Measurements from ENCODE around the gene TMEM26.

The TMEM26 gene

DNA sequence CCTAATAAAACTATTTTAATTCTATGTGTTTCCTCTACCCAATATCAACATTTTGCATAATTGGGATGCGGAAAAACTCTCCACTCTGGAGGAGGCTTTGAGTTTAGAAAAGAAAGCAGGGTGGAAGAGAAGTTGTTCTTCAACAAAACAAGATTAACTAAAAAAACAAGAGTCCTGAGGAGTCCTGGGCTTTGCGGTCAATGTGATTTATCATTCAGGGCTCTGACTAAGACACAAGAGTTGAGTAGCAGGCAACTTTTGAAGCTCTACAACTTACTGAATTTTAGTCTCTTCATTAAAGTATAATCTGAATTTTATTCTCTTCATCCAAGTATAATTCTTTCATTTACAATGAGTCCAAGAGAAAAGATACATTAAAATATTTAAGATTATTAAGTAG, 18.3 kb upstream of the TMEM26 start:
- Mint-ChIP-seq H3K36me3 (no peaks in the 10 kb centered on the region), H3K4me3 (no peak overlapping the region), H3K27ac (no peak overlapping the region), H3K4me1 (no peaks in the 10 kb centered on the region), H3K27me3 (peaks cover 7 to 21% of the 10 kb centered on the region in 2 donors), H3K9me3 (no peaks in the 10 kb centered on the region)
- no peak for DNase-seq
- ATAC-seq (replicated peaks) = no peak

DNA sequence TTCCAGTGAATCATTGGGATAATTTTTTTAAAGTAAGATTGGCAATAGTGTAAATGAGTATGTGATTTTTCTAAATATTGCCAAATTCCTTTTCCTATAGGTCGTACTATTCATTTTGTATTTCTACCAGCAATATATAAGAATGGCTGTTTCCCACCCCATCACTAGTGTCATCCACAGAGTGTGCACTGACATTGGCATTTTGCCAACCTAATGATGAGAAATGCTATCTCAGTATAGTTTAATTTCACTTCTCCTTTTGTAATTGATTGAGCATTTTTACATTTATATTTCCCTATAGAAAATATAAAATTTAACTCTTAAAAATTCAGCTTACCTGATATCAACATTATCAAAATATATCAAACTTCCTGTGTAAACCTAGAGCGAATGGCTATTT, 17.6 kb upstream of the TMEM26 start:
- no peak for DNase-seq
- no peaks in the 10 kb centered on the region for H3K9me3 Mint-ChIP-seq
- H3K4me1 Mint-ChIP-seq = no peaks in the 10 kb centered on the region
- no peak for ATAC-seq (replicated peaks)
- H3K4me3 Mint-ChIP-seq = no peak overlapping the region
- peaks cover 7 to 17% of the 10 kb centered on the region in 2 donors for H3K27me3 Mint-ChIP-seq
- no peak overlapping the region for H3K27ac Mint-ChIP-seq
- no peaks in the 10 kb centered on the region for H3K36me3 Mint-ChIP-seq

DNA sequence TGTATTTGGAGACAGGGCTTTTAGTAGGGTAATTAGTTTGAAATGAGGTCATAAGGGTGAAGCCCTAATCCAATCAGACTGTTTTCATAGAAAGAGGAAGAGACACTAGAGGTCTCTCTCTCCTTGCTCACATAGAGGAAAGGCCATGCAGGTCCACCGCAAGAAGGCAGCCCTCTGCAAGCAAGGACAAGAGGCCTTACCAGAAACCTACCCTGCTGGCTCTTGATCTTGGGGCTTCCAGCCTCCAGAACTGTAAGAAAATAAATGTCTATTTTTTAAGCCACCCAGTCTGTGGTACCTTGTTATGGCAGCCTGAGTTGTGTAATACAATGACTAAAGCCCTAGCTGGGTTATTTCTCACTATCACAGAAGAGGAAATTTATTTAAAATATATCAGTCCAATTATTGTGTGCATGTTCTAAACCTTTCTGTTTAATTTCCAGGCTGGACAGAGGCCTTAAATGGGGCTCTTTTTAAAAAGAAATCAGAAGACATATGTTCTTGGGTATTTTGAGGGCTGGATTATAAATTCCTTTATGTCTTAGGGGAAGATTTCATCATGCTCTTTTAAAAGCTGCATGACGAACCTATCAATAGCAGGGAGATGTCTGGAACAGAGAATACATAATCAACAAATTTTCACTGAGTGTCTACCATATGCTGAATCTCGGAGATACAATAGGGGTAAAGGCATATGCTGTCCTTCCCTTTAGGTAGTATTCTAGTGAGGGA, 12.9 kb upstream of the TMEM26 start:
- ATAC-seq (replicated peaks) = peak in 1 of 2 donors; percentile 49
- Mint-ChIP-seq H3K27me3 (peaks cover under 1 to 5% of the 10 kb centered on the region in 2 donors), H3K4me1 (no peaks in the 10 kb centered on the region), H3K4me3 (no peak overlapping the region), H3K27ac (no peak overlapping the region), H3K36me3 (no peaks in the 10 kb centered on the region), H3K9me3 (peaks cover 2 to 4% of the 10 kb centered on the region in 2 donors)
- no peak for DNase-seq

DNA sequence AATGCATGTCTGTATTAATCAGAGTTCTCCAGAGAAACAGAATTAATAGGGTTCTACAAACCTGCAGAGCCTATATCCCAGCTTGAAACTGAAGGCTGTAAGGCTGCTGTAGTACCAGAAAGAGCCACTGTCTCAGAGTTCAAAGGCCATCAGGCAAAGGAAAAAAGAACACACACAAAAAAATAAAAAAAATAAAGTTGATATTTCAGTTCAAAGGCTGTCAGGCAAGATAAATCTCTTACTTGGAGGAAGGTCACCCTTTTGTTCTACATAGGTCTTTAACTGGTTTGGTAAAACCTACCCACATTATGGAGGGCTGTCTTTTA, 12.0 kb upstream of the TMEM26 start:
- Mint-ChIP-seq H3K4me3 (no peak overlapping the region), H3K27me3 (peaks cover 5 to 6% of the 10 kb centered on the region in 2 donors), H3K27ac (no peak overlapping the region), H3K9me3 (peaks cover 4% of the 10 kb centered on the region in 2 donors), H3K4me1 (no peaks in the 10 kb centered on the region), H3K36me3 (no peaks in the 10 kb centered on the region)
- no peak for ATAC-seq (replicated peaks)
- DNase-seq = no peak

DNA sequence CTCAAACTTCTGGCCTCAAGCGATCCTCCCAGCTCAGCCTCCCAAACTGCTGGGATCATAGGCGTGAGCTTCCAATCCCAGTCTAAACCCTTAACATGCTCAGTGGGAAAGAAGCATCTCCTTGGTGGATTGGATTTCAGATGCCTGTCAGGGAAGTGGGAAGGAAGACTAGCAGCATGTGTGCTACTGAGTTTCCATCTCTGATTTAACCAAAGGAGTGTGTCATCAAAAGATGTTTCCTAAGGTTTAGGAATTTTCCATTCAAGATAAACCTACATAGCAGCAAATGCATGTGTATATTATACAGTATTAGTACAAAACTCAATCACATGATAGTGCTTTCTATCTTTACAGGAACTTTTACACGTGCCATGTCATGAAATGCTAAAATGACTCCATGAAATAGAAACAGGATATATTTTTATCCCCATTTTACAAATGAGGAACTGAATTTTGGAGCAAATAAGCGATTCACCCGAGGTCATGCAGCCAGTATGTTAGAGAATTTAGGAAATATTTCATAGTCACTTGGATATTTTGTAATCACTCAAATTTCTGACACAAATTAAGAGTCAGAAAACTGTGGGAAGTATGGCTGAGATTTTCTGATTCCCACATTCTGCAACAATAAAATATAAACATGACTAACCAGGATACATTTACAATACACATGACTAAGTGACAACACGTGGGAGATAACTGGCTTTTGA, 11.4 kb upstream of the TMEM26 start:
- DNase-seq = no peak
- Mint-ChIP-seq H3K27me3 (peaks cover 5 to 6% of the 10 kb centered on the region in 2 donors), H3K4me1 (no peaks in the 10 kb centered on the region), H3K4me3 (no peak overlapping the region), H3K36me3 (no peaks in the 10 kb centered on the region), H3K9me3 (peaks cover 4% of the 10 kb centered on the region in 2 donors), H3K27ac (no peak overlapping the region)
- no peak for ATAC-seq (replicated peaks)

DNA sequence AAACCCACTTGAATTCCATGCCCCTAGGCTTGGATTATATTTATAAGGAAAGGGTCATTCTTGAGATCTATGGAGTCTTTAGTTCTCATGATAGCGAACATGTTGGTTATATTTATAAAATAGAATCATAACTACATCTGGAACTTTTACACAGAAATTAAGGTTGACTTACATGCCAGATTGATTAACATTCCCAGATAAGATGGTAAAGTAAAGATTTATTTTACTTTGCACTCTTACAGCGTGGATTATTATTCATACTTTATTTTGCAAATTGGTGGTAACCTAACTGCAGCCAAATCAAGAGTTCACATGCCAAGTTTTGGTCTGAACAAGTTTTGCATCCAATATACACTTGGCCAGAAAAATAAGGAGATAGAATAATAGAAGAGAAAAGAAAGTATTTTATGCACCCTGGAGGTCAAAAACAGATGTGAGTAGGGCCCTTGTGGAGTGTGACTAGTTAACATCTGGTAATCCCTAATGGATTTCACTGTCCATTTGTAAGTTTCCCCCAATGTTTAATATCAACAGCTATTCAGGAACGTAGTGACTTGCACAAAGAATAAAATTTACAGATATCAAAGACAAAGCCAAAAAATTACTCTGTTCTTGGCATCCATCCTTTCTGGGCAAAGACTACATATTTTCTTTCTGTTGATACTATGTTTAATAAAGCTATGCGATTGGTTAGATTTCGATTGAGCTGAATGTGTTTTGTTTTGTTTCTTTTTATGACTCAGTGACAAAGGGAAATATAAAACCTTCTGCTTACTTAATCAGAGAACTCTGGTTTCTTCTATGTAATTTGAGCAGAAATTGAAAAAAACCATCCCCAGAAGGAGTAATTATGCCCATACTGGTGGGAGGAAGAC, 10.1 kb upstream of the TMEM26 start:
- no peaks in the 10 kb centered on the region for H3K36me3 Mint-ChIP-seq
- DNase-seq = no peak

DNA sequence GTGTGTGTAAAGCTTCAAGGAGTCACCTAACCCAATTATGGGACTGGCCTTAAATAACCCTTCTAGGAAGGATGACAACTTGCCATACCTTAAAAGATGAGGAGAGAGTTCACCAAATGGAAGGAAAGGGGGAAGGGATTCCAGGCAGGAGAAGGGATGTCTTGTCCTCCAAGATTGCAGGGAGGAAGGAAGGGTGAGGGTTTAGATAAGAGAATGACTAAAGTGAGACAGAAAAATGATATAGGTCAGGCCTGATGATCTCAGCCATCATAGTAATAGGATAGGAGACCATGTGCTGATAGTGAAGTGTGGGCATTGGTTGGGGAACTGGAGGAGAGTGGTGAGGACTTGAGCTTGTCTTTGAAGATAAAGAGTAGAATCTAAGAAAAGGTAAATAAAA, 7.7 kb upstream of the TMEM26 start:
- no peaks in the 10 kb centered on the region for H3K36me3 Mint-ChIP-seq
- no peak overlapping the region for H3K27ac Mint-ChIP-seq

More for the DNA sequence above, 10.1 kb upstream of the TMEM26 start:
- ATAC-seq (replicated peaks) = no peak
- Mint-ChIP-seq H3K27me3 (peaks cover 0 to 6% of the 10 kb centered on the region in 2 donors), H3K4me3 (no peak overlapping the region), H3K4me1 (no peaks in the 10 kb centered on the region), H3K27ac (no peak overlapping the region), H3K9me3 (peaks cover 4% of the 10 kb centered on the region in 2 donors)

DNA sequence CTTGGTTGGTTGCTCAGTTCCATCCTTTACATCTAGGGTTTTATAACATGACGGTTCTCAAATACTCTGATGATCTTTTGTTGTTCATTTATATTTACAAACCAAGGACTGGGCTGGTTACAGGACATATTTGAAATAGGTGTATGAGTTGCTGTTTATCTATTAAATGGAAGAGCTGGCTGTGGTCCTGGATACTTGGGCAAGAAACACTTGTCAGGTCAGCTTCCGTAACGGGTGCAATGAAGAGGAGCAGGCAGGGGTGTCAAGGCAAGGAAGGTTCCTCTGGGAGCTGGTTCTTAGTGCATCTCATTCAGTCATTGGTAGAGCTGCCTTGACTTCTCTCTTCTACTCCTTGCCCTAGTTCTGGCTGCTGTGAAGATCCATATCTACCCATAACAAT, 4.8 kb upstream of the TMEM26 start:
- Mint-ChIP-seq H3K4me3 (no peak overlapping the region), H3K4me1 (peaks cover under 1 to 5% of the 10 kb centered on the region in 2 donors), H3K27ac (no peak overlapping the region), H3K9me3 (peaks cover 4% of the 10 kb centered on the region in 2 donors), H3K27me3 (peaks cover 31 to 36% of the 10 kb centered on the region in 2 donors), H3K36me3 (no peaks in the 10 kb centered on the region)
- DNase-seq (no peak), ATAC-seq (replicated peaks) (no peak)

More for the DNA sequence above, 7.7 kb upstream of the TMEM26 start:
- DNase-seq (no peak), ATAC-seq (replicated peaks) (no peak)
- Mint-ChIP-seq H3K9me3 (peaks cover 4% of the 10 kb centered on the region in 2 donors), H3K4me3 (no peak overlapping the region), H3K4me1 (no peaks in the 10 kb centered on the region), H3K27me3 (peaks cover 8 to 17% of the 10 kb centered on the region in 2 donors)

DNA sequence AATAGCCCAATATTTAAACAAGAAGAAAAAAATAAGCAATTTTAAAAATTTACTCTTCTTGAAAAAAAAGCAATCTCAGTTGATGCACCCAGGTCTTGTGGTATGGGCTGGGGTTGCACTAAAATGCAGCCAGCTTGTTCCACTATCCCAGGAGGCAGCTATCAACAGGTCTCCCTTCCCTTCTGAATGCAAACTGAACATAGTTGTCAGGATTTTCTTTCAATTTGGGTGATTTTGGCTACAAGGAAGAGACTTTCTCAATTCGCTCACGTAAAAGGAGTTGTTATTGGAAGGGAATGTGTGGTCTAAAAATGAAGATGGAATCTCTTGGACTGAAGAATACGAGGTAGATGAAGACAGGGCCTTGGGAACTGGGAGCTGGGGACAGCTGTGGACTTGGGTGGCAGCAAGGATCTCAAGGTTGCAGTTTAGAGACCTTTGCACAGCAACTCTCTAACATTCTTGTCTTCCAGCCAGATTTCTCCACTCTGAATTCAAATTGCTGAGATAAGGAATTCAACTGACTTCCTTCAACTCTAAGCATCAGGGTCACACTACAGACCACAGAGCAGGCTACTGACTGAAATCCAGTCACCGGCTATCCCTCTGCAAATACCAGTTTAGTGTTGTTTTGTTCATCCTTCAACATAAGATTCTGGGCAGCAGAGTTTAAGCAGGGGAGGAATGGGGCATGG, 3.1 kb upstream of the TMEM26 start:
- H3K27me3 Mint-ChIP-seq = peaks cover 46 to 51% of the 10 kb centered on the region in 2 donors

DNA sequence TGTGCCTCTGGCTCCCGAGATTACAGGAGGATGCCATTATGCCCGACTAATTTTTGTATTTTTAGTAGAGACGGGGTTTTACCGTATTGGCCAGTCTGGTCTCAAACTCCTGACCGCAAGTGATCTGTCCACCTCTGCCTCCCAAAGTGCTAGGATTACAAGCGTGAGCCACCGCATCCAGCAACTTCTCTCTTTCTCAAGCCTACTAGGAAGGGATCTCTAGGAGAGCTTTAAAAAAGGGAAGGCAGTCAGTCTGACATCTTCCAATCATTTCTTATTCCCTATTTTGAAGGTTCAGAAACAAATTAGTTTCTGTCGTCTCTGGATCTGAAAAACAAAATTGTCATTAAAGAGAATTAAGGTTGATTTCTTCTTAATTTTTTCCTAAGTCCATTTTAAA, 2.5 kb upstream of the TMEM26 start:
- ATAC-seq (replicated peaks) (no peak), DNase-seq (no peak)
- Mint-ChIP-seq H3K9me3 (peaks cover 0 to under 1% of the 10 kb centered on the region in 2 donors), H3K27me3 (peaks cover 51% of the 10 kb centered on the region in 2 donors), H3K4me1 (peaks cover 5 to 15% of the 10 kb centered on the region in 2 donors), H3K4me3 (no peak overlapping the region), H3K27ac (no peak overlapping the region), H3K36me3 (no peaks in the 10 kb centered on the region)

More for the DNA sequence above, 3.1 kb upstream of the TMEM26 start:
- no peak overlapping the region for H3K4me3 Mint-ChIP-seq
- peaks cover 5 to 15% of the 10 kb centered on the region in 2 donors for H3K4me1 Mint-ChIP-seq
- no peak for DNase-seq
- H3K9me3 Mint-ChIP-seq = peaks cover 2 to 3% of the 10 kb centered on the region in 2 donors
- ATAC-seq (replicated peaks) = no peak
- no peaks in the 10 kb centered on the region for H3K36me3 Mint-ChIP-seq
- H3K27ac Mint-ChIP-seq = no peak overlapping the region

DNA sequence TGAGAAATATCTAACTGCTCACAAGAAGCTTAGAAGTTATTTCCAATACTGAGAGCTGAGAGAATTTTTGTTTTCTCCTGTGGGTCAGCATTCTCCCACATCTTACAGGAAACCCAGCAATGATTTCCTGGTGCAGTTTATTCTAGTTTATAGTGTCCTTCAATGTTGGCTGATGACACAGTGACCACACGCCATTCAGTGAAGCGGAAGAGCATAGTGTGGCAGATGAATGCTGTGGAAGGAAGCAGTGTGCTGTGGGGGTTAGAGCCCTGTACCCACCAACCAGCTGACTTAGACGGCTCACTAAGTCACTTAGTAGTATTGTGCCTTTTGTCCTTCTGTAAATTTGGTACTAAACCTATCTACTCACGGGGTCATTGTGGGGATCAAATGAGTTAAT, 1.4 kb upstream of the TMEM26 start:
- Mint-ChIP-seq H3K4me3 (no peak overlapping the region), H3K9me3 (no peaks in the 10 kb centered on the region), H3K27me3 (peaks cover 50 to 51% of the 10 kb centered on the region in 2 donors), H3K36me3 (no peaks in the 10 kb centered on the region), H3K4me1 (peaks cover 5 to 15% of the 10 kb centered on the region in 2 donors), H3K27ac (no peak overlapping the region)
- no peak for DNase-seq
- ATAC-seq (replicated peaks) = no peak

DNA sequence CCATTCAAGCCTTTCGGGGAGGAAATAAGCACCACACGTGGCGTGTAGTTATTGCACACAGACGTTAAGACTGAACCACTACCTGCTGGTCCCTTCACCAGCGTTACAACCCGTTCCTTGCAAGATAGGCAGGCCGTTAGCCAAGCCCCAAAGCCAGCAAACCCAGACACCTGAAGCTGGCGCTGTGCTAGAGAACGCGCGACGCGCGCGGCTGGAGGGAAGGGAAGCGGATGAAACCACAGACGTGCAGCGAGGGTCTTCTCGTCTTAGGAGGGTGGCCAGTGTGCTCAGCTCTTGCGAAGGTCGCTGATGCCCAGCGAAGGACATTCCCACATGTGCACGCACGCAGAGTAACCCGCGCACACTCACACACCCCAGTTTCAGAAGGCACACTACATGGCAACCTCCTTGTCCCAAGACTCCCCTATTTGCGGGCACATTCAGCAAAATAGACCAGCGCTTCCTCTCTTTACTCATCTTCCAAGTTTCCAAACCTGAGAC, 980 bp downstream of the TMEM26 start:
- no peak for ATAC-seq (replicated peaks)
- Mint-ChIP-seq H3K4me1 (peaks cover 5 to 15% of the 10 kb centered on the region in 2 donors), H3K27me3 (peaks cover 41 to 44% of the 10 kb centered on the region in 2 donors), H3K27ac (no peak overlapping the region), H3K9me3 (no peaks in the 10 kb centered on the region), H3K4me3 (peak overlapping the region in 1 of 2 donors; percentile 18), H3K36me3 (no peaks in the 10 kb centered on the region)
- no peak for DNase-seq

DNA sequence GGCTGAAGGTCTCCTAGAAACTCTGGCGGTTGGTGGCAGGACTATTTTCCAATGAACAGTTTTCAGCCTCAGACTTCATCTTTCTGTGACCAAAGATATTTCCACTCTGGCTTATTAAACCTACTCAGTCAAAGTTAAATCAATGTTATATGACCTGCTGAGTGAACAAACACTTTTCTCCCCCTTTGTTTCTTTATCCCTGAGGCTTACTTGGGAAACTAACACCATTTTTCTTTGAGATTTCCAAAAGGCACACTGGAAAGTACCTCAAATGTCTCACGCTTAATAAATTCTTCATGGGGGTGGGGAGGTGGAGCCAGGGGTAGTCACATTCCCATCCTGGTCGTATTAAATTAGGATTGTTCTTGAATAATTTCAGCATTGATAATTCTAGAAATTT, 1.8 kb downstream of the TMEM26 start:
- Mint-ChIP-seq H3K27me3 (peaks cover 39 to 44% of the 10 kb centered on the region in 2 donors), H3K36me3 (no peaks in the 10 kb centered on the region), H3K4me3 (no peak overlapping the region), H3K4me1 (peaks cover 5 to 15% of the 10 kb centered on the region in 2 donors), H3K9me3 (no peaks in the 10 kb centered on the region), H3K27ac (no peak overlapping the region)
- ATAC-seq (replicated peaks) (no peak), DNase-seq (no peak)

Measured in stimulated activated naive B cell treated with anti-CD40 and anti-IgM and Interleukin-4, amounts not matched to agents 10 μg/mL and 1 μg/mL and 100 μg/mL, for 72 hours (primary cell).